HG03575 (cell line): ENCODE data around the gene GLOD5.
"Not testable (repeated sequence)": the region's sequence is repeated elsewhere in the genome, so short reads cannot be mapped to it uniquely, and the experiment has no call there.

Source experiments
- ATAC-seq: cut with Tn5 transposase; IDR thresholded peaks from one replicate; pipeline ENCODE4 v1.9.1; 2021; ENCODE audit not compliant: unreplicated experiment, insufficient number of reproducible peaks, low FRiP score; ENCODE audit errors: extremely low read depth

The GLOD5 gene

DNA sequence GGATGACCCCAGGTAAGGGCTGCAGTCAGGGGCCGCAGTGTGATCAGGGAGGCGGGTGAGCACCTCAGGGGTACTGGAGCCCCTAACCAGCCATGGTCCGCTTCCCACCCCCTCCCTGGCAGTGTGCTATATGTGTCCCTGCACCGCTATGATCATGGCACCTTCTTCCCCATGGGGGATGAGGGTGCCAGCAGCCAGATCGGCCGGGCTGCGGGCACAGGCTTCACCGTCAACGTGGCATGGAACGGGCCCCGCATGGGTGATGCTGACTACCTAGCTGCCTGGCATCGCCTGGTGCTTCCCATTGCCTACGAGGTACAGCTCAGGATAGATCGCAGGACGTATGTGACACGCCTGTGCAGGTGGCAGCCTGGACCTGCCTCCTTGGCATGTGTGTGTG is 56.6 kb downstream of the GLOD5 start:
- ATAC-seq = no peak

DNA sequence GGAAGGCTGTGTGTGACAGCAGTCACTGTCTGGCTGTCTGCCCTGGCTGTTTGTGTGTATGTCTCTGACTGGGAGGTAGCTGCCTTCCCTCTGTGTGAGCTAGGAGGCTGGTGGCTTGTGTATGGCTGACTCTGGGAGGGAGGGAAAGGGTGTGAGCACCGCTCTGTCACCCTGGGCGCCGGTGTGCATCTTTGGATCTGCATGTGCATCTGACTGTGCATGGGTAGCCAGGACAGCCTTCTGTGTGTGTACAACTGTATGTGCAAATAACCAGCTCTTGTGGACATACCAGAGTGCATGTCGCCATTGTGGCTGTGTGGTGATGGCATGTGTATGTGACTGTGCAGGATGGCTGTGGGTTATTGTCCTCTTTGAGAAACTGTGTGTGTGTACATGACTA is 57.3 kb downstream of the GLOD5 start:
- ATAC-seq = no peak

DNA sequence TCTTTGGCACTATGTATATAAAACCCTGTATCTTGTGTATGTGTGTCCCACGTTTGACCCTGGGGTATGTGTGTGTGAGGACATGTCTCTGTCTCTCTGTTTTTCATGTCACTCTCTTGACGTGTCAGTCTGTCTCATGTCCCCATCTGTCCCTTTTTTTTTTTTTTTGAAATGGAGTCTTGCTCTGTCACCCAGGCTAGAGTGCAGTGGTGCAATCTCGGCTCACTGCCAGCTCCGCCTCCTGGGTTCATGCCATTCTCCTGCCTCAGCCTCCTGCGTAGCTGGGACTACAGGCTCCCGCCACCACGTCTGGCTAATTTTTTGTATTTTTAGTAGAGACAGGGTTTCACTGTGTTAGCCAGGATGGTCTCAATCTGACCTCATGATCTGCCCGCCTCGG is 57.8 kb downstream of the GLOD5 start:
- ATAC-seq = not testable (repeated sequence)

DNA sequence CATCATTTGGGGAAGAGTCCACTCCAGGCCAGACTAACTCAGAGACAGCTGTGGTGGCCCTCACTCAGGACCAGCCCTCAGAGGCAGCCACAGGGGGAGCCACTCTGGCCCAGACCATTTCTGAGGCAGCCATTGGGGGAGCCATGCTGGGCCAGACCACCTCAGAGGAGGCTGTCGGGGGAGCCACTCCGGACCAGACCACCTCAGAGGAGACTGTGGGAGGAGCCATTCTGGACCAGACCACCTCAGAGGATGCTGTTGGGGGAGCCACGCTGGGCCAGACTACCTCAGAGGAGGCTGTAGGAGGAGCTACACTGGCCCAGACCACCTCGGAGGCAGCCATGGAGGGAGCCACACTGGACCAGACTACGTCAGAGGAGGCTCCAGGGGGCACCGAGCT is 61.5 kb downstream of the GLOD5 start:
- ATAC-seq = no peak
